GM12878 (cell line): ENCODE measurements around the gene ZDHHC22. TPM values are rescaled to one million over a fixed set of nuclear protein-coding genes. Genes with fewer than 3 reads are reported as not detected.

ENCODE experiments used
- ATAC-seq: fragments of 200-7000 bp; cut with Tn5 transposase; 3 replicates; pipeline ENCODE4 v1.9.1; 2020; ENCODE audit warnings: mild to moderate bottlenecking, moderate library complexity
- BruUV-seq: library from RNA; stranded (reverse); fragments of 400-500 nt; replicated peaks from 2 replicates; lab custom pipeline; 2021; lab: Mats Ljungman, UMichigan
- CTCF ChIA-PET: fragments of 300-600 bp; sonication (Branson Sonifier 250); formaldehyde crosslinking; extraction: SDS; loops from one replicate; lab custom pipeline; 2021; ENCODE audit warnings: inconsistent platforms; lab: Yijun Ruan, JAX
- POLR2A ChIA-PET: fragments of 350-600 bp; formaldehyde crosslinking; extraction: SDS; loops from one replicate; lab custom pipeline; 2021; ENCODE audit warnings: inconsistent platforms; lab: Charles Lee
- RAD21 ChIA-PET: fragments of 300-600 bp; sonication (Branson Sonifier 250); formaldehyde crosslinking; loops from one replicate; lab custom pipeline; 2023; ENCODE audit warnings: antibody characterized with exemption; ENCODE audit not compliant: unreplicated experiment; lab: Charles Lee
- SMC1A ChIA-PET: fragments of 300-600 bp; sonication (Branson Sonifier 250); formaldehyde crosslinking; loops from one replicate; lab custom pipeline; 2023; ENCODE audit not compliant: unreplicated experiment, uncharacterized antibody; lab: Charles Lee
- DNase-seq: peaks from one replicate; pipeline ENCODE4 v3.0.0-alpha.2; 2011; ENCODE audit warnings: low read depth, low spot score
- FAIRE-seq: peaks from 3 replicates; lab custom pipeline; 2011; peaks lifted over from hg19 to GRCh38; lab: Jason Lieb, UNC
- H2AFZ ChIP-seq: 2 replicates; pipeline ENCODE4 v1.6.0; 2011; ENCODE audit warnings: low read depth, low read length, control low read depth; ENCODE audit not compliant: control insufficient read depth
- H3K27ac ChIP-seq: 2 replicates; pipeline ENCODE4 v1.5.1; 2011; ENCODE audit warnings: control low read depth; ENCODE audit not compliant: control insufficient read depth, insufficient read depth
- H3K27me3 ChIP-seq, 2 experiments: replicated peaks in 1 of 2; 2 replicates each; pipeline versions ENCODE4 v1.6.0 to v1.6.1; 2011; ENCODE audit warnings: low read length in 1 of 2; ENCODE audit not compliant: control insufficient read depth in 2 of 2, insufficient read depth in 2 of 2
- H3K36me3 ChIP-seq, 2 experiments: 2 replicates each; pipeline ENCODE4 v1.5.1; 2011; ENCODE audit warnings: low read length in 1 of 2; ENCODE audit not compliant: control insufficient read depth in 2 of 2, insufficient read depth in 2 of 2
- H3K4me1 ChIP-seq: 2 replicates; pipeline ENCODE4 v1.6.1; 2011; ENCODE audit warnings: mild to moderate bottlenecking, low read length, moderate library complexity, mixed read lengths; ENCODE audit not compliant: control insufficient read depth, insufficient read depth
- H3K4me2 ChIP-seq: 2 replicates; pipeline ENCODE4 v1.6.0; 2011; ENCODE audit warnings: control low read depth; ENCODE audit not compliant: control insufficient read depth, insufficient read depth
- H3K4me3 ChIP-seq: fragments of 200-600 bp; sonication (generic); 2 replicates; pipeline ENCODE4 v1.5.1; 2016
- H3K79me2 ChIP-seq: 2 replicates; pipeline ENCODE4 v1.6.0; 2011; ENCODE audit warnings: low read length; ENCODE audit not compliant: control insufficient read depth, insufficient read depth
- H3K9ac ChIP-seq: 2 replicates; pipeline ENCODE4 v1.8.0; 2011; ENCODE audit warnings: low read length, control low read depth, mixed read lengths; ENCODE audit not compliant: control insufficient read depth, insufficient read depth
- H3K9me3 ChIP-seq: replicated peaks from 3 replicates; pipeline ENCODE4 v1.5.1; 2011; ENCODE audit warnings: mild to moderate bottlenecking, low read length; ENCODE audit not compliant: control insufficient read depth, insufficient read depth
- H4K20me1 ChIP-seq: 2 replicates; pipeline ENCODE4 v1.6.0; 2011; ENCODE audit not compliant: control insufficient read depth, insufficient read depth
- ASH2L ChIP-seq: fragments of 300-600, 200-600 bp; sonication (generic); IDR thresholded peaks from 2 replicates; pipeline ENCODE4 v1.6.1; 2017; ENCODE audit warnings: low read depth, mild to moderate bottlenecking, borderline replicate concordance
- CBX3 ChIP-seq: fragments of 200-600 bp; sonication (generic); IDR thresholded peaks from 2 replicates; pipeline ENCODE4 v1.6.1; 2016; ENCODE audit warnings: low read depth, borderline replicate concordance
- CBX5 ChIP-seq: sonication (generic); IDR thresholded peaks from 2 replicates; pipeline ENCODE4 v1.6.1; 2016; ENCODE audit warnings: low read depth, moderate library complexity, mild to moderate bottlenecking, inconsistent platforms
- CHD4 ChIP-seq: fragments of 200-600 bp; sonication (generic); IDR thresholded peaks from 2 replicates; pipeline ENCODE4 v1.6.1; 2016; ENCODE audit warnings: mild to moderate bottlenecking
- EZH2 ChIP-seq: IDR thresholded peaks from 2 replicates; pipeline ENCODE4 v1.6.1; 2012; ENCODE audit warnings: low read depth, mild to moderate bottlenecking, control low read depth, inconsistent platforms, low read length, borderline replicate concordance; ENCODE audit not compliant: control insufficient read depth
- GATAD2B ChIP-seq: fragments of 450-650 bp; conservative IDR thresholded peaks from 2 replicates; pipeline ENCODE4 v1.6.1; 2017; ENCODE audit warnings: low read depth, mild to moderate bottlenecking, moderate library complexity
- HDAC2 ChIP-seq: fragments of 200-600 bp; sonication (generic); IDR thresholded peaks from 2 replicates; pipeline ENCODE4 v1.6.1; 2017
- JUNB ChIP-seq: IDR thresholded peaks from 2 replicates; pipeline ENCODE4 v1.6.1; 2016; ENCODE audit warnings: antibody characterized with exemption, mild to moderate bottlenecking
- JUND ChIP-seq: IDR thresholded peaks from 2 replicates; pipeline ENCODE4 v1.6.1; 2012; ENCODE audit warnings: low read depth, mild to moderate bottlenecking, low read length, improper control_type of control experiment, moderate library complexity
- MAX ChIP-seq: IDR thresholded peaks from 2 replicates; pipeline ENCODE4 v1.6.1; 2012; ENCODE audit warnings: low read depth, low read length, improper control_type of control experiment
- MEF2A ChIP-seq: IDR thresholded peaks from 2 replicates; pipeline ENCODE4 v1.6.1; 2011; ENCODE audit warnings: low read depth, mild to moderate bottlenecking, low read length, moderate library complexity; ENCODE audit not compliant: insufficient read depth
- MXI1 ChIP-seq: fragments of 150-350 bp; IDR thresholded peaks from 2 replicates; pipeline ENCODE4 v1.6.1; 2011; ENCODE audit warnings: low read depth, mild to moderate bottlenecking, inconsistent platforms, low read length, improper control_type of control experiment
- MYC ChIP-seq: IDR thresholded peaks from 2 replicates; pipeline ENCODE4 v1.6.1; 2011; ENCODE audit warnings: mild to moderate bottlenecking, low read length, moderate library complexity, inconsistent platforms; ENCODE audit not compliant: insufficient read depth, insufficient replicate concordance, insufficient read length, severe bottlenecking
- NFIC ChIP-seq: IDR thresholded peaks from 2 replicates; pipeline ENCODE4 v1.6.1; 2012; ENCODE audit warnings: low read depth, mild to moderate bottlenecking, inconsistent platforms, low read length, moderate library complexity
- NR2C2 ChIP-seq: IDR thresholded peaks from 2 replicates; pipeline ENCODE4 v1.6.1; 2011; ENCODE audit warnings: borderline replicate concordance, low read depth; ENCODE audit not compliant: control insufficient read depth, insufficient read length
- POU2F2 ChIP-seq: IDR thresholded peaks from 3 replicates; pipeline ENCODE4 v1.6.1; 2011; ENCODE audit warnings: low read depth, mild to moderate bottlenecking, low read length, borderline replicate concordance
- RUNX3 ChIP-seq: IDR thresholded peaks from 2 replicates; pipeline ENCODE4 v1.6.1; 2012; ENCODE audit warnings: low read length, inconsistent platforms
- SMARCA5 ChIP-seq: fragments of 450-650 bp; IDR thresholded peaks from 2 replicates; pipeline ENCODE4 v1.6.1; 2017; ENCODE audit warnings: mild to moderate bottlenecking
- SREBF1 ChIP-seq: IDR thresholded peaks from 2 replicates; pipeline ENCODE4 v1.6.1; 2012; ENCODE audit warnings: mild to moderate bottlenecking, low read length
- TAF1 ChIP-seq: IDR thresholded peaks from 2 replicates; pipeline ENCODE4 v1.6.1; 2011; ENCODE audit warnings: mild to moderate bottlenecking, low read depth, low read length, borderline replicate concordance
- in situ Hi-C: fragments of 300-500 bp; cut with MboI; formaldehyde crosslinking; loops from 9 replicates; pipeline ENCODE4 v1.14.3; 2018; ENCODE audit warnings: mixed read lengths
- intact Hi-C: fragments of 100-400 bp; cut with micrococcal nuclease; formaldehyde crosslinking; loops from one replicate; pipeline ENCODE4 v1.14.2; 2022; ENCODE audit not compliant: unreplicated experiment
- polyA plus RNA-seq, 11 experiments: library from polyadenylated mRNA; depleted of rRNA in 4 of 11; unstranded in 6 of 11; stranded (reverse) in 5 of 11; fragments of >200 nt; fragmentation: Nextera tagmentation in 4 of 11; fragmentation: Illumina TruSeq in 1 of 11; extraction: Ambion mirVana in 4 of 11; extraction: Trizol in 1 of 11; gene quantifications; 1 replicate in 1 of 11; 2 replicates in 10 of 11; pipeline versions ENCODE4 v1.2.1 to v1.2.3, GENCODE V29; 2011 to 2016; ENCODE audit warnings: inconsistent platforms in 2 of 11, missing spikeins in 2 of 11, low read depth in 1 of 11
- total RNA-seq, 4 experiments: library from RNA; depleted of rRNA in 3 of 4; stranded (reverse); fragments of >200 nt in 3 of 4; fragmentation: Illumina TruSeq in 1 of 4; extraction: Trizol in 1 of 4; gene quantifications; 2 replicates each; pipeline versions ENCODE4 v1.2.1 to v1.2.3, GENCODE V29; 2013 to 2021

ZDHHC22 gene
- total and polyA plus RNA-seq, 10 of the 15 experiments (the other 5 are each of a cell fraction or from before 2014, with no cell fraction given): 0.06 TPM; not detected in 9

GRCh38 chr14:77103951-77104350 is 37.6 kb downstream of the ZDHHC22 start (continued):
- TF ChIP-seq MEF2A (no peak), MXI1 (no peak), ASH2L (no peak), JUNB (no peak)

GRCh38 chr14:77103475-77103874 is 38.1 kb downstream of the ZDHHC22 start:
- ChIA-PET POLR2A (interaction anchor here (0.5 kb wide), 1 partner anchor 83 kb away, joined by 5 read pairs; no protein-coding TSS in a partner anchor), SMC1A (interaction anchor here (1.1 to 21.4 kb wide), 5 partner anchors 14 to 227 kb away, joined by 3 to 428 read pairs (median 5); no protein-coding TSS in a partner anchor), RAD21 (interaction anchor here (13.2 kb wide), 1 partner anchor 19 kb away, joined by 185 read pairs; no protein-coding TSS in a partner anchor), CTCF (interaction anchor here (2.1 to 21.9 kb wide), 2 partner anchors 15 to 213 kb away, joined by 5 to 445 read pairs; no protein-coding TSS in a partner anchor)
- Histone ChIP-seq H4K20me1 (no peaks in the 10 kb centered on the region), H3K4me2 (no peak overlapping the region), H2AFZ (no peak overlapping the region), H3K27ac (no peak overlapping the region), H3K9me3 (no peaks in the 10 kb centered on the region), H3K79me2 (peaks cover 10% of the 10 kb centered on the region), H3K36me3 (peaks cover 0 to 6% of the 10 kb centered on the region in 2 experiments; a peak in 1 of 4 replicates), H3K4me1 (peaks cover 12% of the 10 kb centered on the region), H3K9ac (no peak overlapping the region), H3K27me3 (no peaks in the 10 kb centered on the region), H3K4me3 (no peak overlapping the region)
- no peak for TF ChIP-seq RUNX3
- TF ChIP-seq SREBF1: no peak
- TF ChIP-seq POU2F2: no peak
- TF ChIP-seq TAF1: no peak
- no peak for TF ChIP-seq EZH2
- no peak for TF ChIP-seq NFIC
- TF ChIP-seq CBX3: no peak
- TF ChIP-seq HDAC2: no peak
- TF ChIP-seq GATAD2B: no peak
- TF ChIP-seq CHD4: no peak
- no peak for TF ChIP-seq JUND
- no peak for TF ChIP-seq MYC
- TF ChIP-seq CBX5: no peak
- no peak for TF ChIP-seq MAX
- no peak for TF ChIP-seq SMARCA5
- TF ChIP-seq NR2C2: no peak
- no peak for ATAC-seq
- FAIRE-seq: no peak
- in situ Hi-C loops (no loop called here), intact Hi-C loops (no loop called here)
- no peak for DNase-seq
- no TSS peak for BruUV-seq
